Esophagus (tissue), 2 donors: Measurements from ENCODE around the gene L3MBTL2. TPM values are rescaled to one million over a fixed set of nuclear protein-coding genes. Genes with fewer than 3 reads are reported as not detected.
A peak's percentile ranks its signal among the peaks of the same experiment; 100 is the strongest.
"Not testable (repeated sequence)": the region's sequence is repeated elsewhere in the genome, so short reads cannot be mapped to it uniquely, and the experiment has no call there.

Experiments used
- H3K27ac ChIP-seq, 2 donors: one replicate each; pipeline ENCODE4 v1.5.1; 2013; ENCODE audit warnings: low read depth in 2 of 2, mild to moderate bottlenecking in 2 of 2, inconsistent platforms in 1 of 2, low read length in 1 of 2, moderate library complexity in 1 of 2
- H3K27me3 ChIP-seq, 2 donors: one replicate each; pipeline ENCODE4 v1.6.1; 2013; ENCODE audit warnings: low read length in 2 of 2, control low read depth in 1 of 2, mild to moderate bottlenecking in 1 of 2; ENCODE audit not compliant: insufficient read depth in 2 of 2, control insufficient read depth in 1 of 2
- H3K36me3 ChIP-seq, 2 donors: one replicate each; pipeline ENCODE4 v1.6.1; 2013; ENCODE audit warnings: low read length in 1 of 2; ENCODE audit not compliant: control insufficient read depth in 2 of 2, insufficient read depth in 2 of 2
- H3K4me1 ChIP-seq, 2 donors: one replicate each; pipeline ENCODE4 v1.6.1; 2013; ENCODE audit warnings: low read length in 1 of 2; ENCODE audit not compliant: control insufficient read depth in 2 of 2, insufficient read depth in 2 of 2
- H3K4me3 ChIP-seq, 2 donors: one replicate each; pipeline ENCODE4 v1.5.1; 2013; ENCODE audit warnings: low read length in 2 of 2, mild to moderate bottlenecking in 2 of 2, low read depth in 1 of 2, moderate library complexity in 1 of 2
- H3K9me3 ChIP-seq, 2 donors: one replicate each; pipeline ENCODE4 v1.6.1; 2013; ENCODE audit warnings: mild to moderate bottlenecking in 2 of 2, low read depth in 1 of 2, low read length in 1 of 2, moderate library complexity in 1 of 2; ENCODE audit not compliant: control insufficient read depth in 2 of 2, insufficient read depth in 1 of 2
- WGBS, 2 donors: extraction: QIAGEN DNeasy Blood & Tissue Kit; methylation state at CpG; one replicate each; pipeline ENCODE4 v1.1.7; 2013; 5-methylcytosine and 5-hydroxymethylcytosine counted together
- polyA plus RNA-seq, 2 donors: library from polyadenylated mRNA; stranded (reverse); fragments of 200-250 nt; gene quantifications; one replicate each; pipeline ENCODE4 v1.2.3, GENCODE V29; 2013
- donor health status: healthy with polysubstance abuse.
- donor health status: Bipolar disorder and iron deficiency.

L3MBTL2 gene
- polyA plus RNA-seq, 2 donors: 6.6 to 12.2 TPM

GRCh38 chr22:41249442-41249841, 44.3 kb downstream of the L3MBTL2 start:
- WGBS, 2 donors: 90 to 91% methylated on average over 14 of the region's 14 CpGs
- Histone ChIP-seq H3K4me3 (no peak overlapping the region), H3K27me3 (no peaks in the 10 kb centered on the region), H3K4me1 (no peaks in the 10 kb centered on the region), H3K27ac (no peak overlapping the region), H3K9me3 (no peaks in the 10 kb centered on the region), H3K36me3 (peaks cover 35 to 67% of the 10 kb centered on the region in 2 donors)

- Histone ChIP-seq H3K9me3 (no peaks in the 10 kb centered on the region), H3K4me3 (no peak overlapping the region), H3K36me3 (peaks cover 37 to 69% of the 10 kb centered on the region in 2 donors), H3K27me3 (no peaks in the 10 kb centered on the region), H3K4me1 (no peaks in the 10 kb centered on the region), H3K27ac (no peak overlapping the region)
- 92 to 98% methylated on average over 12 of the region's 12 CpGs for WGBS, 2 donors
These were observed 45.0 kb downstream of the L3MBTL2 start for GRCh38 chr22:41250127-41250526.

- H3K36me3 ChIP-seq: peaks cover 39 to 77% of the 10 kb centered on the region in 2 donors
- no peak overlapping the region for H3K4me3 ChIP-seq
- peaks cover 0 to 6% of the 10 kb centered on the region in 2 donors for H3K4me1 ChIP-seq
- H3K9me3 ChIP-seq: no peaks in the 10 kb centered on the region
- 88 to 93% methylated on average over 8 of the region's 8 CpGs for WGBS, 2 donors
- H3K27ac ChIP-seq: no peak overlapping the region
- H3K27me3 ChIP-seq: no peaks in the 10 kb centered on the region
These were observed 47.3 kb downstream of the L3MBTL2 start for GRCh38 chr22:41252365-41252764.

GRCh38 chr22:41254230-41254629, 49.1 kb downstream of the L3MBTL2 start:
- H3K4me3 ChIP-seq: no peak overlapping the region
- WGBS, 2 donors: 91 to 94% methylated on average over 7 of the region's 7 CpGs
- peaks cover 0 to 6% of the 10 kb centered on the region in 2 donors for H3K4me1 ChIP-seq
- H3K9me3 ChIP-seq: no peaks in the 10 kb centered on the region
- H3K36me3 ChIP-seq: peaks cover 36 to 72% of the 10 kb centered on the region in 2 donors
- no peak overlapping the region for H3K27ac ChIP-seq
- H3K27me3 ChIP-seq: no peaks in the 10 kb centered on the region

- H3K36me3 ChIP-seq: peaks cover 29 to 63% of the 10 kb centered on the region in 2 donors
- H3K9me3 ChIP-seq: no peaks in the 10 kb centered on the region
- H3K4me3 ChIP-seq: no peak overlapping the region
- peaks cover 0 to 6% of the 10 kb centered on the region in 2 donors for H3K4me1 ChIP-seq
- H3K27me3 ChIP-seq: no peaks in the 10 kb centered on the region
- H3K27ac ChIP-seq: peak overlapping the region in 1 of 2 donors; percentile 13
- 73 to 74% methylated on average over 20 of the region's 20 CpGs for WGBS, 2 donors
These were observed 51.4 kb downstream of the L3MBTL2 start for GRCh38 chr22:41256254-41257253.

GRCh38 chr22:41257696-41258095, 52.6 kb downstream of the L3MBTL2 start:
- H3K27ac ChIP-seq: no peak overlapping the region
- H3K36me3 ChIP-seq: peaks cover 26 to 69% of the 10 kb centered on the region in 2 donors
- no peaks in the 10 kb centered on the region for H3K9me3 ChIP-seq
- 93 to 96% methylated on average over 11 of the region's 11 CpGs for WGBS, 2 donors
- no peak overlapping the region for H3K4me3 ChIP-seq
- H3K27me3 ChIP-seq: no peaks in the 10 kb centered on the region
- H3K4me1 ChIP-seq: peaks cover 0 to 6% of the 10 kb centered on the region in 2 donors

- WGBS, 2 donors: 95 to 98% methylated on average over 4 of the region's 4 CpGs
- H3K4me1 ChIP-seq, H3K27ac ChIP-seq, H3K4me3 ChIP-seq, H3K9me3 ChIP-seq, H3K27me3 ChIP-seq: not testable (repeated sequence)
- H3K36me3 ChIP-seq: peaks cover 24 to 77% of the 10 kb centered on the region in 2 donors
These were observed 54.6 kb downstream of the L3MBTL2 start for GRCh38 chr22:41259756-41260155.

GRCh38 chr22:41260871-41261270, 55.8 kb downstream of the L3MBTL2 start:
- Histone ChIP-seq H3K4me3 (no peak overlapping the region), H3K27me3 (no peaks in the 10 kb centered on the region), H3K9me3 (no peaks in the 10 kb centered on the region), H3K36me3 (peaks cover 19 to 79% of the 10 kb centered on the region in 2 donors), H3K4me1 (peaks cover 2 to 6% of the 10 kb centered on the region in 2 donors), H3K27ac (no peak overlapping the region)
- 94 to 95% methylated on average over 7 of the region's 7 CpGs for WGBS, 2 donors

GRCh38 chr22:41261541-41262249, 56.6 kb downstream of the L3MBTL2 start:
- Histone ChIP-seq H3K4me3 (no peak overlapping the region), H3K27ac (no peak overlapping the region), H3K9me3 (no peaks in the 10 kb centered on the region), H3K4me1 (peaks cover under 1 to 2% of the 10 kb centered on the region in 2 donors), H3K36me3 (peaks cover 16 to 71% of the 10 kb centered on the region in 2 donors), H3K27me3 (no peaks in the 10 kb centered on the region)
- 67 to 76% methylated on average over 12 of the region's 12 CpGs for WGBS, 2 donors
